Dermis blood vessel endothelial cell (primary cell): ENCODE data around the gene HDAC2. TPM values are rescaled to one million over a fixed set of nuclear protein-coding genes. Genes with fewer than 3 reads are reported as not detected.
A peak's percentile ranks its signal among the peaks of the same experiment; 100 is the strongest.
"Not testable (repeated sequence)": the region's sequence is repeated elsewhere in the genome, so short reads cannot be mapped to it uniquely, and the experiment has no call there.

Source experiments
- DNase-seq: peaks from one replicate; pipeline ENCODE4 v3.0.0; 2010
- total RNA-seq: library from RNA; depleted of rRNA; stranded (reverse); fragments of >200 nt; gene quantifications from 2 replicates; pipeline ENCODE4 v1.2.3, GENCODE V29; 2014

HDAC2 gene
- 74.2 and 152 TPM in 2 replicates for total RNA-seq

- peak; percentile 90 for DNase-seq
These were observed at the start of gene HDAC2 for GRCh38 chr6:113970805-113971676. Gene HDAC2 (minus strand): TSS chr6:113971148. CDS start chr6:113970908, 240 bp downstream.

GRCh38 chr6:114020196-114020595 lies 49.2 kb upstream of the HDAC2 start:
- no peak for DNase-seq

- DNase-seq, result peak; percentile 60
These were observed 46.2 kb upstream of the HDAC2 start for GRCh38 chr6:114017146-114017545.

GRCh38 chr6:114014106-114014505 lies 43.2 kb upstream of the HDAC2 start:
- not testable (repeated sequence) for DNase-seq

GRCh38 chr6:114011486-114011885 lies 40.5 kb upstream of the HDAC2 start:
- DNase-seq, result not testable (repeated sequence)

GRCh38 chr6:114010540-114010939 lies 39.6 kb upstream of the HDAC2 start:
- DNase-seq, result no peak

- no peak for DNase-seq
These were observed 38.2 kb upstream of the HDAC2 start for GRCh38 chr6:114009192-114009591.

- peak; percentile 43 for DNase-seq
These were observed 37.4 kb upstream of the HDAC2 start for GRCh38 chr6:114008331-114008730.

GRCh38 chr6:114007516-114007915 lies 36.6 kb upstream of the HDAC2 start:
- DNase-seq, result peak; percentile 4

- DNase-seq, result no peak
These were observed 30.4 kb upstream of the HDAC2 start for GRCh38 chr6:114001354-114001753.

- DNase-seq, result peak; percentile 44
These were observed 29.1 kb upstream of the HDAC2 start for GRCh38 chr6:114000069-114000468.

GRCh38 chr6:113999284-113999683 lies 28.3 kb upstream of the HDAC2 start:
- DNase-seq, result no peak

- DNase-seq, result no peak
These were observed 27.9 kb upstream of the HDAC2 start for GRCh38 chr6:113998811-113999210.

GRCh38 chr6:113997116-113997515 lies 26.2 kb upstream of the HDAC2 start:
- DNase-seq, result peak; percentile 67

- DNase-seq, result peak; percentile 93
These were observed 24.7 kb upstream of the HDAC2 start for GRCh38 chr6:113995634-113996033.

- DNase-seq, result peak; percentile 97
These were observed 24.0 kb upstream of the HDAC2 start for GRCh38 chr6:113994934-113995342.

GRCh38 chr6:113989675-113990074 lies 18.7 kb upstream of the HDAC2 start:
- no peak for DNase-seq

GRCh38 chr6:113982675-113983074 lies 11.7 kb upstream of the HDAC2 start:
- DNase-seq, result not testable (repeated sequence)

GRCh38 chr6:113982055-113982550 lies 11.2 kb upstream of the HDAC2 start:
- DNase-seq, result no peak

- peak; percentile 66 for DNase-seq
These were observed 10.1 kb upstream of the HDAC2 start for GRCh38 chr6:113980937-113981554.

- no peak for DNase-seq
These were observed 9.0 kb upstream of the HDAC2 start for GRCh38 chr6:113979937-113980336.

- no peak for DNase-seq
These were observed 7.2 kb upstream of the HDAC2 start for GRCh38 chr6:113978084-113978675.

GRCh38 chr6:113976806-113977205 lies 5.9 kb upstream of the HDAC2 start:
- no peak for DNase-seq
